KOPT-K1 (cell line): ENCODE measurements around the gene TMEM215.

Experiments used
- H3K27ac ChIP-seq: fragments of 200-600 bp; sonication (generic); 2 replicates; pipeline ENCODE4 v1.5.1; 2016; ENCODE audit warnings: antibody characterized with exemption, mild to moderate bottlenecking, low read depth, low read length; ENCODE audit not compliant: poor library complexity, severe bottlenecking
- H3K36me3 ChIP-seq: fragments of 200-600 bp; sonication (generic); 2 replicates; pipeline ENCODE4 v1.5.1; 2017; ENCODE audit warnings: antibody characterized with exemption, mild to moderate bottlenecking, low read length, moderate library complexity; ENCODE audit not compliant: insufficient read depth
- H3K9me3 ChIP-seq: fragments of 200-600 bp; sonication (generic); 2 replicates; pipeline ENCODE4 v1.5.1; 2017; ENCODE audit warnings: antibody characterized with exemption, low read length, mild to moderate bottlenecking; ENCODE audit not compliant: insufficient read depth, poor library complexity, severe bottlenecking

Gene TMEM215

DNA sequence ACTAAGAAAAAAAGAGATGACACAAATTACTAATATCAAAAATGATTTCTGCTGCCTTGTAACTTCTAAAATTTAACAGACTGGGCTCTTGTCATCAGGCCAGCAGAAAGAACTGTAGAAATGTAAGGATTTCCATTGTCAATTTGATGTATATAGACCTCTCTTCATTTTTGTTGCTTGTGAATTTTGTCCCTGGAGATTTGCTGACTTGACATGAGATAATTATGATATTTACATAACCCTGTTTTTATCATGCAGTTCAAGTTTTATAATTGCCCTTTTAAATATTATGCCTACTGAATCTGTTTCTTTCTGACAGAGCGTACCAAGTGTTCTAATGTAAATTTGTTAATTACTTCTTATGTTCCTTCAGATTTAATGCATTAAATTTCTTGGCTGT is 23.9 kb downstream of the TMEM215 start:
- Histone ChIP-seq H3K36me3 (no peaks in the 10 kb centered on the region), H3K9me3 (peaks cover 5% of the 10 kb centered on the region), H3K27ac (no peak overlapping the region)

DNA sequence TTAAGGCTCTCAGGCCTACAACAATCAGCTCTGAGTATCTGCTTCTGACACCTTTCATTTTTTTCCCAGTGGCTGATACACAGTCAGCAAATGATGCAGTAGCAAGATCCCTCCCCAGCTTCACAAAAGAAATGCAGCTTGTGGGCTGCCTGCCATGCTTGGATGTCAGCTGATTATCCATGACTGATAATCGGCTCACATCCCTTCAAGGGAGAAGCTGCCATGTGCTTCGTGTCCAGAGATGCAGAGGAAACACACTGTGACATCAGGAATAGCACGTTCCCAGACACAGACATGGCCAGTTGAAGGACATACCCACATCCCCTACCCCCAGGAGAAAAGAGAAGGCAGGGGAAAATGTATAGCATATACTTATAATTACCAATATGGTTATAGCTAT is 27.9 kb downstream of the TMEM215 start:
- H3K27ac ChIP-seq: no peak overlapping the region
- no peaks in the 10 kb centered on the region for H3K36me3 ChIP-seq
- H3K9me3 ChIP-seq: peaks cover 5% of the 10 kb centered on the region

DNA sequence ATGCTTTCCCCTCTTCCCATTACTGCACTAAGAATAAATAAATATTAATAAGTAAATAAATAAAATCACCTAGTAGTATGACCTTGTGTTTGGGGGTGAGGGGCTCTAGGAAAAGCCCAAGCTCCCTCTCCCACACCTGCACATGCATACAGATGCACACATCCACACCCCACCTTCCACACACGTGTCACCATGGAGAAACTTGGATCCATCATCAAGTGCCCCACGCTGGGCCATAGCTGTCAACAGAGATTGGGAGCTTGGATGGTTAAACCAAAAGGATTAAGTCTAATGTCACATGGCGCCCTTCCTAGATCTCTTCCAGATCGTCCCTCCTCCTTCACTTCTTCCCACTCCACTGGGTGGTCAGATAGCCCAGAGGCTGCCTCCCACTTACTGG is 37.0 kb downstream of the TMEM215 start:
- no peaks in the 10 kb centered on the region for H3K9me3 ChIP-seq
- no peaks in the 10 kb centered on the region for H3K36me3 ChIP-seq
- H3K27ac ChIP-seq: no peak overlapping the region

DNA sequence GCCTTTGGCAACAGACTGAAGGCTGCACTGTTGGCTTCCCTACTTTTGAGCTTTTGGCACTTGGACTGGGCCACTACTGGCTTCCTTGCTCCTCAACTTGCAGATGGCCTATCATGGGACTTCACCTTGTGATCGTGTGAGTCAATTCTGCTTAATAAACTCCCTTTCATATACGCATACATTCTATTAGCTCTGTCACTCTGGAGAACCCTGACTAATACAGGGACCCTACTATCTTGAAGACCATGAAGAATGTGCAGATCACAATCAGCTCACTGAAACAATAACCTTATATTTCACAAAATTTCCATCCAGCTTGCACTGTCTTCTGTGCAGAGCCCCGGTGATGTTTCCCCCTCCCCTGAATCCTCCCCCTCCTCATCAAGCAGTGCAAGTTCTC is 39.8 kb downstream of the TMEM215 start:
- no peaks in the 10 kb centered on the region for H3K36me3 ChIP-seq
- H3K9me3 ChIP-seq: no peaks in the 10 kb centered on the region
- H3K27ac ChIP-seq: no peak overlapping the region

DNA sequence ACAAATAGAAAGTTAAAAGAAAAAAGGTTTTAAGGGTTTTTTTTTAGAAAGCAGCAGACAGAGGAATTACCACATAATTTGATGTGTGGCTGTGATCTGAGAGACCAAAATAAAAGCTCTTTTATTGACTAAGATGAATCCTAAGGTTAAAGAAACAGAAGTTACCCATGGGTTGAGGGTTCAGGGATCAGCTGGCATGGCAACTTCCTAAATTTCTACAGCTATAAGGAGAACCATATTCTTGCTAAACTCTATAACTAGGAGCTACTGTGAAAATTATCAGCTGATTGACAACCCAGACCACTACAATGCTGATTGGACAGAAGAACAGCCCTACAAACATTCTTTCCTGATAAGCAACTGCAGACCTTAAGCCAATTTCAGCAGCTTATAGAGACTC is 40.2 kb downstream of the TMEM215 start:
- Histone ChIP-seq H3K36me3 (no peaks in the 10 kb centered on the region), H3K27ac (no peak overlapping the region), H3K9me3 (no peaks in the 10 kb centered on the region)

DNA sequence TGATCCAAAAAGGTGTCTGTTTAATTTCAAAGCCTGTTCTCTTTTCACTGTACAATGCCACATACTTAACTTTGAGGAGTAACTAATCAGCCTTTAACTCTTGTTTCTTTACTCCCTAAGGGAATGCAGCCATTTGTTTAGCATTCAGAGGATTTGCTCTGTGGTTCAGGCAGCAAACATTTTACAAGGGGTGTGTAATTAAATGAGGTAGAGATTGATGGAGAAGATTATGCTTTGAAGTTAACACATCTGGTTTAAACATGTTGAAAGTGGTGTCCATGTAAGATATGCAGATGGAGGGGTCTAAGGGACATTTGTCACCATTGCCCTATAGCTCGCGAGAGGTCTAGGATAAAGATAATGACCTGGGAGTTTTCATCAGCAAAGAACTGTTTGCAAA is 41.9 kb downstream of the TMEM215 start:
- H3K9me3 ChIP-seq: no peaks in the 10 kb centered on the region
- no peak overlapping the region for H3K27ac ChIP-seq
- no peaks in the 10 kb centered on the region for H3K36me3 ChIP-seq

DNA sequence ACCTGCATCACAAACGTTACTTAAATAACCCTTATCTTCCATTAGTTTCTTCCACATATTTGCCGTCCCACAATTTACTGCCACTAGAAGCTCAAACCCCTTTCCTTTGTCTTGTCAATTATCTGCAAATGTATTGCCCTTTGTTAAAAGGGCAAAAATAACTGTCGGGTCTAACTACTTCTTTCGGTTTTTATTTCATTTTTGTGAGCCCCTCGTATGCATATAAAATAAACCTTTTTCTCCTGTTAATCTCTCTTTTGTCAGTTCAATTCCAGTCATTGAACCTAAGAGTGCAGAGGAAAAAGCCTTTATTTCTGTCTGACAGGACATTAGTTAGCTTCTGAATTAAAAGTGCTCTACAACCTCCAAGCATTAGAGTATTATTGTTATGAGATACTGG is 45.5 kb downstream of the TMEM215 start:
- H3K36me3 ChIP-seq: no peaks in the 10 kb centered on the region
- H3K9me3 ChIP-seq: no peaks in the 10 kb centered on the region
- H3K27ac ChIP-seq: no peak overlapping the region

DNA sequence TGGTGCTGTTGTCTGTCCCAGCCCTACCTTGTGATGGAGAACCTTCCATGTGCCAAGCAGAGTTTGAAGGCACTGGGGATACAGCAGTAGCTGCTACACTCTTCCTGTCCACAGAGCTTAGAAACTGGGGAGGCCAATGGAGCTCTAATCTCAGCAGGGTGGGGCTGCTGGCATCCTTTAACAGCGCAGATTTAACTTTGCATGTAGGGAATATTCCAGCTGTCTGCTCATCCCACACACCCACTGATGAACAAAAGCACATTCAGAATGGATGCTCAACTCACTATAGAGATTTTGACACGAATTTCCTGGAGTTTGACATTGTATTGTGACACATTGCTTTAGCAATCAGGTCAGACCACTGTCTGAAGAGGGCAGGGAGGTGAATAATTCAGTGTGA is 49.0 kb downstream of the TMEM215 start:
- no peak overlapping the region for H3K27ac ChIP-seq

More for the DNA sequence above, 49.0 kb downstream of the TMEM215 start:
- Histone ChIP-seq H3K9me3 (no peaks in the 10 kb centered on the region), H3K36me3 (no peaks in the 10 kb centered on the region)
